NCI-H524 (cell line): Measurements from ENCODE around the gene FDXACB1.

Experiments used
- DNase-seq, 2 experiments: peaks; one replicate each; lab custom pipeline; 2025; lab: John Stamatoyannopoulos, UW

The FDXACB1 gene

DNA sequence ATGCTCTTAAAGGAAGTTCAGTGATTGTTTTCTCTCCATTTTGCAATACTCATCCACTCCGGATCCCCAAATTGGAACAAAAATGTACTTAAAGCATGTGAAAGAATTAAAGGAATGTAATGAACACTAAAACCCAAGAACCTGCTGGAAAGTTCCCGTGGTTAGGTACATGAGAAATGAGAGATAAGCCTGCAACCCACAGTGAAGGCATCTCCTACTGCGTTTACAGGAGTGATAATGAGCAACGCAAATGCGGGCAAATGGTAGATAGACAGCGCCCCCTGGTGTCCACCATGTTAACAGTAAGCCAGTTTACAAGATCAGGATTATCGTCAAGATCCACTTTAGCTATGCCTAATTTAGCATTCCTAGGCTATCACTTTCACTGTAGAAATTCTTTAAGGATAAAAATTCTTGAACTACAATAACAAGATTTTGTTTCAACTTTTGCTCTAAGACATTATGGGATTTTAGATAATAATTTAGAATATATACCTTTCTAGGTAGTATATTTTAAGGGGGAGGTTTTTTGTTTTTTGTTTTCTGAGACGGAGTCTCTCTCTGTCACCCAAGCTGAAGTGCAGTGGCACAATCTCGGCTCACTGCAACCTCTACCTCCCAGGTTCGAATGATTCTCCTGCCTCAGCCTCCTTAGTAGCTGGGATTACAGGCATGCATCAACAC, 37.5 kb downstream of the FDXACB1 start:
- DNase-seq, result peak; percentile 34 to 71

DNA sequence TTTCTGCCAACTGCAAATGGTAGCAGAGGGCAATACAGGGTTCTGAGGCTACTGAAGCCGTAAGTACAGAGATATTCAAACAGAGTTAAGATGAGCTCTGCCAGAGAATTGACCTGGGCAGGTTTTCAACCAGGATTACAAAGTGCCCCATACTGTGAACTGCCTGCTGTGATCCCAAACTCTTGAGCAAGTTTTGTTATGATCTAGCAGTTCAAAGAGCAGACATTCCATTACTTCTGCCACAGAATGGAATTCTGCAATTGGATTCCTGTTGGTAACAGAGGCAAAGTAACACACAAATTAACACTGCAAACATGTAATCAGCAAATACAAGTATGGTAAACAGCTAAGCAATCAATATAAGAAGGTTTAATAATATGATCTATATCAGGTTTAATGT, 38.8 kb downstream of the FDXACB1 start:
- DNase-seq, result no peak

GRCh38 chr11:111838054-111838453, 40.9 kb downstream of the FDXACB1 start:
- no peak for DNase-seq

DNA sequence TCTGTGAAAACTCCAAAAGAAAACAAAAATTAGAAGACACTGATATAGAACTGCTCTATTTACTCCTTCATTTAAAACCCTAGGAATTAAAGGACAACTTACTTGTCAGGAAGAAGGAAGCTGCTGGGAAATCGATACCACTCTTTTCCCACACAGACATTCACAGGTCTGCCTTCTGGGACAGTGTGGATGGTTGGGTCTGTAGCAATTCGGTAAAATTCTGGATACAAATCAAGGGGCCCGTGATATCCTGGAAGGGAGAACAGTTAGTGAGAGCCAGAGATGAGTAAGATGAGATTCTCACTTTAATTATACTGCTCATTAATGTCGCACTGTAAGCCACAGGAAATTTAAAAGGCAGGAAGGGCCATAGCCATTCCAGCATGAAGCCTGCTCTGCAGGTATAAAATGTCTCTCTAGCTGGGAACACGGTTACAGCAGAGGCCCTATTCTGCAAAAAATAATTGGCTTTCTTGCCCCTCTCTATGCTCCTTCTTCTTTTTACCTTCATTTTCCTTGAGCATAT, 41.5 kb downstream of the FDXACB1 start:
- no peak for DNase-seq

GRCh38 chr11:111836721-111837120, 42.2 kb downstream of the FDXACB1 start:
- no peak for DNase-seq

DNA sequence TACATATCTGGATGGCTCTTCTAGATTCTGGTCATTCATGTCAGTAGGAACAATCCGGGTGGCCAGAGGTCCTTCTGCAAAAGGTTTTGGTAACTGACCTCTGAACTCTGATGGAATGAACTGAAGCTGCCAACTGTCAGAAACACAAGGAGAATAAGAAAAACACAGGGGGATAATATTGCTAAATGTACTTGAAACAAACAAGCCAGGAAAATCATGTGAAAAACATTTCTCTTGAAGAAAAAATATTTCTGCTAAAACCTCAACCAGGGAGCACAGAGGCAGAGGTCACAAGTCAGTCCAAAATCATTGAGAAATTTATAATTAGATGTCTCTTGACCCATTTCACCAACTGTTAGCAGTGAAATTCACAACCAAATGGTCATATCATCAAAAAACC, 42.8 kb downstream of the FDXACB1 start:
- no peak for DNase-seq

DNA sequence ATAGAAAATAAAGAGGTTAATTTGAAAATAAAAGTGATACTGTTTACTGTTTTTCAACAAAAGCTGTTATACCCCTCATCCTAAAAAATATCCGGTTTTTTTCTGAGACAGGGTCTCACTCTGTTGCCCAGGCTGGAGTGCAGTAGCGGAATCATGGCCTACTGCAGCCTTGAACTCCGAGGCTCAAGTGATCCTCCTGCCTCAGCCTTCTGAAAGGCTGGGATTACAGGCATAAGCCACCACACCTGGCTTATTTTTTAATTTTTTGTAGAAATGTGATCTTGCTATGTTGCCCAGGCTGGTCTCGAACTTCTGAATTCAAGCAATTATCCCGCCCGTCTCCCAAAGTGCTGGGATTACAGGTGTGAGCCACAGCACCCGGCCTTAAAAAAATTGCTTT, 43.3 kb downstream of the FDXACB1 start:
- DNase-seq, result no peak

GRCh38 chr11:111834432-111835163, 44.4 kb downstream of the FDXACB1 start:
- no peak for DNase-seq

DNA sequence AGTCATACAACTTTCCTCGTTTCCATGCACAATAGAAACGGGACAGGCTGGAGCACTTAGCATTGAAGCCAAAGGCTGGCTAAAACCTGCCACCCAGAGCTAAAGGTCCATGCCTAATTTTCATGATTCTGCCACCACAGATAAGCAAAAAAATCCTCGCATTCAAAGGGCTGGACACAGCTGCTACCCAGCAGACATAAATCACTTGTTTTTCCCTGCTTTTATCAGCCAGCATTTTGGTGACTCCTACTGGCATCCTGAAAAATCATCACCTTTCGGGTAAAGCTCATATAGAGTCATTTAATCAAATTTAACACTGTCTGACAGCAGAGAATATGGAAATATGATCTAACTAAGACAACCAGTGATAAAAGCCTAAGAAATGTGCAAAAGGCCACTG, 45.4 kb downstream of the FDXACB1 start:
- DNase-seq, result peak in 1 of 2 experiments; percentile 32

GRCh38 chr11:111829185-111829968, 49.6 kb downstream of the FDXACB1 start:
- no peak for DNase-seq

GRCh38 chr11:111826322-111826950, 52.5 kb downstream of the FDXACB1 start:
- DNase-seq, result no peak
